Neural cell (in vitro differentiated cells): Measurements from ENCODE around the gene TPSG1. TPM values are rescaled to one million over a fixed set of nuclear protein-coding genes. Genes with fewer than 3 reads are reported as not detected.

ENCODE experiments used
- H2AFZ ChIP-seq: fragments of 200-600, 300-800 bp; sonication (generic), shearing (Covaris generic); 2 replicates; pipeline ENCODE4 v1.6.0; 2014; ENCODE audit warnings: low read depth, mild to moderate bottlenecking, antibody characterized with exemption, low read length, moderate library complexity
- H3F3A ChIP-seq: fragments of 200-600 bp; shearing (Covaris generic); 2 replicates; pipeline ENCODE4 v1.6.1; 2016; ENCODE audit warnings: mild to moderate bottlenecking, moderate library complexity, mixed read lengths, antibody characterized with exemption, low read length; ENCODE audit not compliant: insufficient read depth, poor library complexity, severe bottlenecking
- H3K27ac ChIP-seq: fragments of 200-600, 300-800 bp; sonication (generic), shearing (Covaris generic); 2 replicates; pipeline ENCODE4 v1.5.1; 2014; ENCODE audit warnings: mild to moderate bottlenecking, low read length, moderate library complexity
- H3K27me3 ChIP-seq: fragments of 300-800, 200-600 bp; sonication (generic), shearing (Covaris generic); 2 replicates; pipeline ENCODE4 v1.6.0; 2014; ENCODE audit warnings: mild to moderate bottlenecking, low read depth, low read length, moderate library complexity; ENCODE audit not compliant: insufficient read depth
- H3K36me3 ChIP-seq: fragments of 300-800, 200-600 bp; sonication (generic), shearing (Covaris generic); 2 replicates; pipeline ENCODE4 v1.5.1; 2014; ENCODE audit warnings: mild to moderate bottlenecking, antibody characterized with exemption, low read length, moderate library complexity; ENCODE audit not compliant: insufficient read depth
- H3K4me2 ChIP-seq: fragments of 300-800, 200-600 bp; sonication (generic), shearing (Covaris generic); 2 replicates; pipeline ENCODE4 v1.6.0; 2014; ENCODE audit warnings: mild to moderate bottlenecking, low read length
- H3K4me3 ChIP-seq: fragments of 300-800, 200-600 bp; sonication (generic), shearing (Covaris generic); 2 replicates; pipeline ENCODE4 v1.5.1; 2014; ENCODE audit warnings: mild to moderate bottlenecking, low read length, moderate library complexity
- H3K79me2 ChIP-seq: fragments of 200-600 bp; shearing (Covaris generic); replicated peaks from 2 replicates; pipeline ENCODE4 v1.6.0; 2014; ENCODE audit warnings: mild to moderate bottlenecking, low read length, moderate library complexity; ENCODE audit not compliant: insufficient read depth
- H3K9ac ChIP-seq: fragments of 300-800, 200-600 bp; sonication (generic), shearing (Covaris generic); 2 replicates; pipeline ENCODE4 v1.6.1; 2016; ENCODE audit warnings: mild to moderate bottlenecking, low read length, mixed read lengths
- H3K9me2 ChIP-seq: fragments of 200-600 bp; shearing (Covaris generic); 2 replicates; pipeline ENCODE4 v1.6.1; 2016; ENCODE audit warnings: mild to moderate bottlenecking, low read length, mixed read lengths; ENCODE audit not compliant: insufficient read depth
- H3K9me3 ChIP-seq: fragments of 200-600, 300-800 bp; sonication (generic), shearing (Covaris generic); 2 replicates; pipeline ENCODE4 v1.6.1; 2016; ENCODE audit warnings: mild to moderate bottlenecking, mixed run types, low read length, moderate library complexity, mixed read lengths
- H4K20me1 ChIP-seq: fragments of 200-600 bp; shearing (Covaris generic); 2 replicates; pipeline ENCODE4 v1.6.1; 2016; ENCODE audit warnings: mild to moderate bottlenecking, mixed run types; ENCODE audit not compliant: insufficient read depth
- EP300 ChIP-seq: fragments of 450-650 bp; conservative IDR thresholded peaks from 2 replicates; pipeline ENCODE4 v1.6.1; 2014; ENCODE audit warnings: antibody characterized with exemption, mild to moderate bottlenecking, moderate library complexity; ENCODE audit not compliant: poor library complexity, severe bottlenecking
- EZH2 ChIP-seq: fragments of 200-600, 300-800 bp; shearing (Covaris generic), sonication (generic); IDR thresholded peaks from 2 replicates; pipeline ENCODE4 v1.6.1; 2014; ENCODE audit warnings: antibody characterized with exemption, low read length, borderline replicate concordance, mild to moderate bottlenecking; ENCODE audit not compliant: insufficient read depth, poor library complexity, severe bottlenecking
- MXI1 ChIP-seq: fragments of 450-650 bp; conservative IDR thresholded peaks from 2 replicates; pipeline ENCODE4 v1.6.1; 2014; ENCODE audit warnings: antibody characterized with exemption, mild to moderate bottlenecking; ENCODE audit not compliant: poor library complexity, severe bottlenecking
- POLR2AphosphoS5 ChIP-seq: IDR thresholded peaks from 2 replicates; pipeline ENCODE4 v1.6.1; 2012
- RAD21 ChIP-seq: fragments of 450-650 bp; conservative IDR thresholded peaks from 2 replicates; pipeline ENCODE4 v1.6.1; 2014; ENCODE audit warnings: antibody characterized with exemption, mild to moderate bottlenecking, moderate library complexity
- SMC3 ChIP-seq: fragments of 450-650 bp; conservative IDR thresholded peaks from 2 replicates; pipeline ENCODE4 v1.6.1; 2014; ENCODE audit warnings: antibody characterized with exemption, mild to moderate bottlenecking, moderate library complexity; ENCODE audit not compliant: poor library complexity
- TAF1 ChIP-seq: IDR thresholded peaks from 2 replicates; pipeline ENCODE4 v1.6.1; 2012; ENCODE audit warnings: low read depth
- polyA plus RNA-seq: library from polyadenylated mRNA; depleted of rRNA; stranded (reverse); fragments of >200 nt; gene quantifications from 2 replicates; pipeline ENCODE4 v1.2.3, GENCODE V29; 2014
- TF ChIP-seq, protein P1 (sequence below): fragments of 450-650 bp; IDR thresholded peaks from 2 replicates; pipeline ENCODE4 v1.5.1; 2014; ENCODE audit warnings: antibody characterized with exemption, mild to moderate bottlenecking, moderate library complexity; ENCODE audit not compliant: poor library complexity, severe bottlenecking
- TF ChIP-seq, protein P2 (sequence below): IDR thresholded peaks from 2 replicates; pipeline ENCODE4 v1.6.1; 2012; ENCODE audit warnings: borderline replicate concordance

The TPSG1 gene
- polyA plus RNA-seq, 1 donor from 2014 or later, result not detected

DNA sequence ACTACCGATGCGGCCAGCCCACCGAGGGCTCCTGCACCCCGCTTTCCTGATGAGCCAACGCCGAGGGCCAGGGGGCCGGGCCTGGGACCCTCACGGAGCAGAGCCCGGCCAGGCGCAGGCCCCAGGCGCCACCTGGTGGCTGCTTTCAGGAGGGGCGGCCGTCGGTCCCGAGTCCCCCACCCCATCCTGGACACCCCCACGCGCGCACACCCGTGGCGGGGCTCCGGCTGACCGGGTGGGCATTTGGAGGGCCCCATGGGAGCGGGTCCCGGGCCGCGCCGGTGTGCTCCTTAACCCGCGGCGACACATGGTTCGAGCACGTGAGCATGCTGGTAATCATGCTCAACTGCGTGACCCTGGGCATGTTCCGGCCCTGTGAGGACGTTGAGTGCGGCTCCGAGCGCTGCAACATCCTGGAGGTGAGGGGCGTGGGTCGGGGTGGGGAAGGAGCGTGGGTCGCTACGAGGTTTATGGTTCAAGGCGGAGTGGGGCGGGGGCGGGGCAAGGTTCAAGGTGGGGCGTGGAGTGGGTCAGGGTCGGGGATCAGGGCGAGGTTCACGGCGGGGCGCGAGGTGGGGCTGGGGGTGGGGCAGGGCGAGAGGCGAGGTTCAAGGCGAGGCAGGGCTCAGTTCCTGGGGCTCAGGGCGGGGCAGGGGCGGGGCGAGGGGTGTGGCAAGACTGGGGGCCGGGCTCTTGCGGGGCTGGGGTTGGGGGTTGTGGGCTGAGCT, 30.2 kb downstream of the TPSG1 start:
- H3K4me2 ChIP-seq, result no peak overlapping the region
- H3F3A ChIP-seq, result no peaks in the 10 kb centered on the region
- no peaks in the 10 kb centered on the region for H3K27me3 ChIP-seq
- H3K9me2 ChIP-seq, result no peaks in the 10 kb centered on the region
- TF ChIP-seq, protein P1, sequence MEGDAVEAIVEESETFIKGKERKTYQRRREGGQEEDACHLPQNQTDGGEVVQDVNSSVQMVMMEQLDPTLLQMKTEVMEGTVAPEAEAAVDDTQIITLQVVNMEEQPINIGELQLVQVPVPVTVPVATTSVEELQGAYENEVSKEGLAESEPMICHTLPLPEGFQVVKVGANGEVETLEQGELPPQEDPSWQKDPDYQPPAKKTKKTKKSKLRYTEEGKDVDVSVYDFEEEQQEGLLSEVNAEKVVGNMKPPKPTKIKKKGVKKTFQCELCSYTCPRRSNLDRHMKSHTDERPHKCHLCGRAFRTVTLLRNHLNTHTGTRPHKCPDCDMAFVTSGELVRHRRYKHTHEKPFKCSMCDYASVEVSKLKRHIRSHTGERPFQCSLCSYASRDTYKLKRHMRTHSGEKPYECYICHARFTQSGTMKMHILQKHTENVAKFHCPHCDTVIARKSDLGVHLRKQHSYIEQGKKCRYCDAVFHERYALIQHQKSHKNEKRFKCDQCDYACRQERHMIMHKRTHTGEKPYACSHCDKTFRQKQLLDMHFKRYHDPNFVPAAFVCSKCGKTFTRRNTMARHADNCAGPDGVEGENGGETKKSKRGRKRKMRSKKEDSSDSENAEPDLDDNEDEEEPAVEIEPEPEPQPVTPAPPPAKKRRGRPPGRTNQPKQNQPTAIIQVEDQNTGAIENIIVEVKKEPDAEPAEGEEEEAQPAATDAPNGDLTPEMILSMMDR, result peak; percentile 72
- TF ChIP-seq RAD21 (peak; percentile 76), SMC3 (peak; percentile 84), TAF1 (no peak), POLR2AphosphoS5 (no peak)
- H3K9me3 ChIP-seq, result no peaks in the 10 kb centered on the region
- H3K79me2 ChIP-seq, result no peaks in the 10 kb centered on the region
- H2AFZ ChIP-seq, result no peak overlapping the region
- H3K36me3 ChIP-seq, result no peaks in the 10 kb centered on the region
- H3K27ac ChIP-seq, result no peak overlapping the region
- H3K9ac ChIP-seq, result no peak overlapping the region
- H3K4me3 ChIP-seq, result no peak overlapping the region
- H4K20me1 ChIP-seq, result no peaks in the 10 kb centered on the region

DNA sequence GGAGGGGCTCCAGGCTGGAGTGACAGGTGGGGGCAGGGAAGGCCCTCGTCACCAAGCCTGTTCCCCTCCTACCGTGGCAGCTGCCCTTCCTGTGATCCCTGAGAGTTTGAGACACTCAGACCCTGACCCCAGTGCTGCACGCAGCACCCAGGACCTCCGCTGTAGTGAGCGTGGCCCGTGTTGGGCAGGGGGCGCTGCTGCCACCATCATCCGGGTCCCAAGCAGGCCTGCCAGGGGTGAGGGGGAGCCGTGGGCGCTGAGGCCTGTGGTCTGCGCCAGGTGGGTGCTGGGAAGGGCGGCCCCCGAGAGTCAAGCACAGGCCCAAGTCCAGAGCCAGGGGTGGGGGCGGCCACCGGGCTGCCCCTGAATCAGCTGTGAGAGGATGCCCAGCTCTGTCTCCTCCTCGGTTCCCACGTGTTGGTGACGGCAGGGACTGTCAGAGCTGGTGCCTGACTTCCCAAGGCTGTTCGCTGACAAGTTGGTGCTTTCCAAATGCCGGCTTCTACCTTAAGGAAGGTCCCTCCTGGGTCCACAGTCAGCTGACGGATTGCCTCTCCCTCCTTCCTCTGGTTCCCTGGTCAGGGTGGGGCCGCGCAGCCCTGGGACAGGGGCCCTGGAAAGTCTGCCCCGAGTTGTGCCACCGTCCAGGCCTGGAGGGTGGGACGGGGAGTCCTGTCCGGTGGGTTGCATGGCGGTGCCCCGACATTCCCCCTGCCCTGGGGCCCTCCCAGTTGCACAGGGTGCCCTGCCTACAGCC, 31.1 kb downstream of the TPSG1 start:
- no peaks in the 10 kb centered on the region for H3K27me3 ChIP-seq
- H4K20me1 ChIP-seq, result no peaks in the 10 kb centered on the region
- H3K36me3 ChIP-seq, result no peaks in the 10 kb centered on the region
- H3F3A ChIP-seq, result no peaks in the 10 kb centered on the region
- H2AFZ ChIP-seq, result no peak overlapping the region
- H3K9me2 ChIP-seq, result no peaks in the 10 kb centered on the region
- no peak overlapping the region for H3K4me3 ChIP-seq
- H3K27ac ChIP-seq, result no peak overlapping the region
- no peak overlapping the region for H3K9ac ChIP-seq
- H3K9me3 ChIP-seq, result no peaks in the 10 kb centered on the region
- H3K4me2 ChIP-seq, result no peak overlapping the region
- H3K79me2 ChIP-seq, result no peaks in the 10 kb centered on the region
- TF ChIP-seq SMC3 (no peak), TAF1 (no peak), MXI1 (no peak), EP300 (no peak), EZH2 (no peak), POLR2AphosphoS5 (no peak), RAD21 (no peak)
- TF ChIP-seq, protein P2, sequence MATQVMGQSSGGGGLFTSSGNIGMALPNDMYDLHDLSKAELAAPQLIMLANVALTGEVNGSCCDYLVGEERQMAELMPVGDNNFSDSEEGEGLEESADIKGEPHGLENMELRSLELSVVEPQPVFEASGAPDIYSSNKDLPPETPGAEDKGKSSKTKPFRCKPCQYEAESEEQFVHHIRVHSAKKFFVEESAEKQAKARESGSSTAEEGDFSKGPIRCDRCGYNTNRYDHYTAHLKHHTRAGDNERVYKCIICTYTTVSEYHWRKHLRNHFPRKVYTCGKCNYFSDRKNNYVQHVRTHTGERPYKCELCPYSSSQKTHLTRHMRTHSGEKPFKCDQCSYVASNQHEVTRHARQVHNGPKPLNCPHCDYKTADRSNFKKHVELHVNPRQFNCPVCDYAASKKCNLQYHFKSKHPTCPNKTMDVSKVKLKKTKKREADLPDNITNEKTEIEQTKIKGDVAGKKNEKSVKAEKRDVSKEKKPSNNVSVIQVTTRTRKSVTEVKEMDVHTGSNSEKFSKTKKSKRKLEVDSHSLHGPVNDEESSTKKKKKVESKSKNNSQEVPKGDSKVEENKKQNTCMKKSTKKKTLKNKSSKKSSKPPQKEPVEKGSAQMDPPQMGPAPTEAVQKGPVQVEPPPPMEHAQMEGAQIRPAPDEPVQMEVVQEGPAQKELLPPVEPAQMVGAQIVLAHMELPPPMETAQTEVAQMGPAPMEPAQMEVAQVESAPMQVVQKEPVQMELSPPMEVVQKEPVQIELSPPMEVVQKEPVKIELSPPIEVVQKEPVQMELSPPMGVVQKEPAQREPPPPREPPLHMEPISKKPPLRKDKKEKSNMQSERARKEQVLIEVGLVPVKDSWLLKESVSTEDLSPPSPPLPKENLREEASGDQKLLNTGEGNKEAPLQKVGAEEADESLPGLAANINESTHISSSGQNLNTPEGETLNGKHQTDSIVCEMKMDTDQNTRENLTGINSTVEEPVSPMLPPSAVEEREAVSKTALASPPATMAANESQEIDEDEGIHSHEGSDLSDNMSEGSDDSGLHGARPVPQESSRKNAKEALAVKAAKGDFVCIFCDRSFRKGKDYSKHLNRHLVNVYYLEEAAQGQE, result no peak
- TF ChIP-seq, protein P1, result no peak
